Upper lobe of left lung (tissue), 6 donors: ENCODE data around the gene SEMA7A. TPM values are rescaled to one million over a fixed set of nuclear protein-coding genes. Genes with fewer than 3 reads are reported as not detected.

Source experiments
- ATAC-seq, 2 donors: fragments of 200-7000 bp; cut with Tn5 transposase; one replicate each; pipeline ENCODE4 v1.9.1; 2022; ENCODE audit warnings: mild to moderate bottlenecking in 2 of 2, moderate library complexity in 2 of 2; ENCODE audit not compliant: low FRiP score in 2 of 2
- DNase-seq, 2 donors: peaks; one replicate each; pipeline ENCODE4 v3.0.0-alpha.2; 2019 to 2020
- H3K27ac ChIP-seq, 4 donors: fragments of 200-600 bp; sonication (generic); one replicate each; pipeline ENCODE4 v1.5.1; 2016 to 2019
- H3K27me3 ChIP-seq, 4 donors: fragments of 200-600 bp; sonication (generic); one replicate each; pipeline ENCODE4 v1.5.1; 2017 to 2019
- H3K36me3 ChIP-seq, 4 donors: fragments of 200-600 bp; sonication (generic); one replicate each; pipeline ENCODE4 v1.5.1; 2016 to 2019
- H3K4me1 ChIP-seq, 4 donors: fragments of 200-600 bp; sonication (generic); one replicate each; pipeline ENCODE4 v1.5.1; 2018 to 2019
- H3K4me3 ChIP-seq, 4 donors: fragments of 200-600 bp; sonication (generic); one replicate each; pipeline ENCODE4 v1.5.1; 2017 to 2019; ENCODE audit warnings: mild to moderate bottlenecking in 2 of 4, moderate library complexity in 1 of 4
- H3K9me3 ChIP-seq, 4 donors: fragments of 200-600 bp; sonication (generic); one replicate each; pipeline ENCODE4 v1.5.1; 2018 to 2019
- EP300 ChIP-seq, 4 donors: sonication (generic); formaldehyde crosslinking; IDR thresholded peaks; one replicate each; pipeline ENCODE4 v1.5.1; 2017; ENCODE audit warnings: antibody characterized with exemption in 4 of 4, control low read depth in 2 of 4
- POLR2A ChIP-seq, 4 donors: fragments of 450-650 bp; IDR thresholded peaks; one replicate each; pipeline ENCODE4 v1.5.1; 2016 to 2017; ENCODE audit warnings: antibody characterized with exemption in 4 of 4, mild to moderate bottlenecking in 2 of 4
- POLR2AphosphoS5 ChIP-seq, 2 donors: sonication (generic); formaldehyde crosslinking; IDR thresholded peaks; one replicate each; pipeline ENCODE4 v1.5.1; 2017; ENCODE audit warnings: antibody characterized with exemption in 2 of 2
- WGBS, 2 donors: methylation state at CpG; one replicate each; pipeline ENCODE4 v1.1.5; 2017 to 2018; 5-methylcytosine and 5-hydroxymethylcytosine counted together
- total RNA-seq, 6 donors: library from RNA; depleted of rRNA in 4 of 6; stranded (reverse); fragments of >200 nt in 4 of 6; gene quantifications; one replicate each; pipeline versions ENCODE4 v1.1.0 to v1.2.1, GENCODE V29; 2016 to 2021
- TF ChIP-seq, protein P1 (sequence below), 6 experiments: fragments of 450-650 bp in 4 of 6; fragments of 200-600 bp in 2 of 6; sonication (generic) in 2 of 6; IDR thresholded peaks; one replicate each; pipeline ENCODE4 v1.5.1; 2016 to 2019; ENCODE audit warnings: antibody characterized with exemption in 6 of 6
- donor health status: DM: no; HTN: no; CAD: no; lungs with moderate emphysema.
- donor health status: DM: no; HTN: yes; CAD: no; lungs with severe emphysema.

Gene SEMA7A
- total RNA-seq, 6 donors from 2014 or later: 1.0 to 9.1 (median 5.3) TPM

DNA sequence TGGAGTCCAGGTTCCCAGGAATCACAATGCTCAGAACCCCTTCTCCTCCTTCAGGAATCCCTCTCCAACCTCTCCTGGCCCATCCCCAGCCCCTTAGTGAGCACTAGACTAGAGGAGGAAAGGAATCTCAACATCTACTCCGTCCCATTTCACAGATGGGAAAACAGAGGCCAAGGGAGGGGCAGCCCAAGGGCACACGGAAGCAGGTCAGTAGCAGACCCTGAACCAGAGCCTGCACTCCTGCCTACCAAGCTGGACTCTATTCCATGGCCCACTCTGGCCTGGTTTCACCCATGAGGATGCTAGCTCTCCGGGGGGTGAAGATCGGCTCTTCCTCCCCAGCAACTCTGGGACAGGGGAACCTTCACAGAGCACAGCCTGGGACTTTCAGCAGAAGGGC is 14.3 kb downstream of the SEMA7A start:
- WGBS, 2 donors: 97 to 100% methylated on average over 2 to 4 of the region's 4 CpGs
- no peaks in the 10 kb centered on the region for H3K27me3 ChIP-seq
- H3K27ac ChIP-seq: no peak overlapping the region
- DNase-seq: no peak
- H3K4me3 ChIP-seq: no peak overlapping the region
- ATAC-seq: no peak
- TF ChIP-seq, protein P1, sequence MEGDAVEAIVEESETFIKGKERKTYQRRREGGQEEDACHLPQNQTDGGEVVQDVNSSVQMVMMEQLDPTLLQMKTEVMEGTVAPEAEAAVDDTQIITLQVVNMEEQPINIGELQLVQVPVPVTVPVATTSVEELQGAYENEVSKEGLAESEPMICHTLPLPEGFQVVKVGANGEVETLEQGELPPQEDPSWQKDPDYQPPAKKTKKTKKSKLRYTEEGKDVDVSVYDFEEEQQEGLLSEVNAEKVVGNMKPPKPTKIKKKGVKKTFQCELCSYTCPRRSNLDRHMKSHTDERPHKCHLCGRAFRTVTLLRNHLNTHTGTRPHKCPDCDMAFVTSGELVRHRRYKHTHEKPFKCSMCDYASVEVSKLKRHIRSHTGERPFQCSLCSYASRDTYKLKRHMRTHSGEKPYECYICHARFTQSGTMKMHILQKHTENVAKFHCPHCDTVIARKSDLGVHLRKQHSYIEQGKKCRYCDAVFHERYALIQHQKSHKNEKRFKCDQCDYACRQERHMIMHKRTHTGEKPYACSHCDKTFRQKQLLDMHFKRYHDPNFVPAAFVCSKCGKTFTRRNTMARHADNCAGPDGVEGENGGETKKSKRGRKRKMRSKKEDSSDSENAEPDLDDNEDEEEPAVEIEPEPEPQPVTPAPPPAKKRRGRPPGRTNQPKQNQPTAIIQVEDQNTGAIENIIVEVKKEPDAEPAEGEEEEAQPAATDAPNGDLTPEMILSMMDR (IDR thresholded peaks at IDR 0.05): no peak
- TF ChIP-seq POLR2A (IDR thresholded peaks at IDR 0.05) (no peak), EP300 (IDR thresholded peaks at IDR 0.05) (no peak), POLR2AphosphoS5 (IDR thresholded peaks at IDR 0.05) (no peak)
- no peaks in the 10 kb centered on the region for H3K9me3 ChIP-seq
- H3K36me3 ChIP-seq: peaks cover 0 to 17% (median 0%) of the 10 kb centered on the region in 4 donors
- peaks cover 0 to 9% (median 7%) of the 10 kb centered on the region in 4 donors for H3K4me1 ChIP-seq

- Histone ChIP-seq H3K4me1 (peaks cover 0 to 9% (median 7%) of the 10 kb centered on the region in 4 donors), H3K36me3 (peaks cover 0 to 18% (median under 1%) of the 10 kb centered on the region in 4 donors), H3K4me3 (no peak overlapping the region), H3K9me3 (no peaks in the 10 kb centered on the region), H3K27me3 (no peaks in the 10 kb centered on the region), H3K27ac (no peak overlapping the region)
- 78 to 87% methylated on average over 14 to 16 of the region's 16 CpGs for WGBS, 2 donors
- ATAC-seq (no peak), DNase-seq (peak in 1 of 2 donors; percentile 29)
- TF ChIP-seq POLR2A (IDR thresholded peaks at IDR 0.05): no peak
These were observed 15.0 kb downstream of the SEMA7A start for GRCh38 chr15:74418575-74419338.

- WGBS, 2 donors: 90 to 97% methylated on average over 2 to 9 of the region's 9 CpGs
- Histone ChIP-seq H3K9me3 (no peaks in the 10 kb centered on the region), H3K27me3 (no peaks in the 10 kb centered on the region), H3K4me3 (no peak overlapping the region), H3K27ac (no peak overlapping the region), H3K36me3 (peaks cover 0 to 18% (median 1%) of the 10 kb centered on the region in 4 donors), H3K4me1 (peaks cover 0 to 7% (median 4%) of the 10 kb centered on the region in 4 donors)
- TF ChIP-seq POLR2A (IDR thresholded peaks at IDR 0.05) (no peak), POLR2AphosphoS5 (IDR thresholded peaks at IDR 0.05) (no peak)
- no peak for ATAC-seq
- peak in 1 of 2 donors; percentile 39 for DNase-seq
These were observed 16.1 kb downstream of the SEMA7A start for GRCh38 chr15:74417670-74418069.

DNA sequence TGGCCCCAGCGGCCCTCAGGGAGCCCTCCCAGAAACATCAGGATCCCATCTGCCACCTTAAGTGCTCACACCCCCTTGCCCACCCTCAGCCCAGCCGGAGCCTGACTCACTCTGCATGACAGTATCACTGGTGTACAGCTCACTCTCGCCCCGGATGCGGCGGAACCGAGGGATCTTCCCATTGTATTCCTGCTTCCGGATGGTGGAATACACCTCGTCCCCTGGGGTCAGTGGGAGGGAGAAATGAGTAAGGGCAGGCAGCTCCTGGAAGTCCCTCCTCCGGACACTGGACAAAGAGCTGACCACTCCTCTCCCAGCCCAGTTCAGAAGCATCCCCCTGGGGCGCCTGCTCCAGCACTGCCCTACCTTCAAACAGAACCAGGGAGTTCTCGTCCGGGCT is 16.5 kb downstream of the SEMA7A start:
- H3K9me3 ChIP-seq: no peaks in the 10 kb centered on the region
- ATAC-seq (peak in 1 of 2 donors; percentile 64), DNase-seq (no peak)
- peaks cover 0 to 7% (median 3%) of the 10 kb centered on the region in 4 donors for H3K4me1 ChIP-seq
- TF ChIP-seq POLR2A (IDR thresholded peaks at IDR 0.05): no peak
- TF ChIP-seq, protein P1 (IDR thresholded peaks at IDR 0.05): no peak
- H3K36me3 ChIP-seq: peaks cover 0 to 18% (median 1%) of the 10 kb centered on the region in 4 donors
- H3K27me3 ChIP-seq: no peaks in the 10 kb centered on the region
- no peak overlapping the region for H3K27ac ChIP-seq
- 70 to 96% methylated on average over 9 to 13 of the region's 13 CpGs for WGBS, 2 donors
- H3K4me3 ChIP-seq: no peak overlapping the region

DNA sequence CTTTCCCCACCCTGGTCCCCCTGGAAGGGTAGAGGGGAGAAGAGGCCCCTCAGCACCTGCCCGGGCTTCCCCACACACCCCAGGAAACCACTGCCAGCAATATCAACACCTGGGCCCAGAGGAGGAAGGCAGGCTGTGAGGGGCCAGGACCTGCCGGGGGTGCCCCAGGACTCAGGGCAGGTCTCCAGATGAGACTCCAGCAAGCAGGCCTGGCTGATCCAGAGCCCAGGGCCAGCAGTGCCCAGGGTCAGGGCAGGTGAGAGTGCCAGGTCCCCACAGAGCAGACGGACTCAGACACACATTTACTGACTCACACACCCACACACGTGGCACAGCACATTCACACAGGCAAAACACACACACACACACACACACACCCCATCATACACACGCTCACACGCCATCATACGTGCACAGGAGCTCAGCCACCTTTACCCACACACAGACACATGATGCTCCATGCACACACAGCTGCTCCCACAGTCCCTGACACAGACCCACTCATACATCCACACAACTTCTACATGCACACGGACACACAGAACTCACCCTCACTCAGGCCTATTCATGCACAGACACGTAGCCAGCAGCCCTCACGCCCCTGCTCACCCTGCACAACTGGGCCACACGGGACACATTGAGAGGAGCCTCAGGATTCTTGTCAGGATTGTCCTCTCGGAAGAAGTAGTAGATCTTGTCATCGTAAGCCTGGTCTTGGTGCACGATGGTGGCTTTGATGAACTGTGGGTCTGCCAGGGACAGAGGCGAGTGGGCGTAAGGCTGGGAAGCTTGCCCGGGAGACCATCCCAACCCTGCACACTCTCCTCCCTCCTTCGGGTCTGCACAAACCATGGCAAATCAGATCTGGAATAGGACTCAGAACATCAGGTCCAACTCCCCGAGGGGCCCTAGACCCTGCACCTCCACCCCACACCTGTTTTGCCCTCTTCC is 17.5 kb downstream of the SEMA7A start:
- no peak for TF ChIP-seq EP300 (IDR thresholded peaks at IDR 0.05)
- TF ChIP-seq, protein P1 (IDR thresholded peaks at IDR 0.05): no peak
- TF ChIP-seq POLR2AphosphoS5 (IDR thresholded peaks at IDR 0.05): no peak
- TF ChIP-seq POLR2A (IDR thresholded peaks at IDR 0.05): no peak
- 75 to 89% methylated on average over 8 to 19 of the region's 19 CpGs for WGBS, 2 donors
- ATAC-seq: no peak

More for the DNA sequence above, 17.5 kb downstream of the SEMA7A start:
- DNase-seq: peak in 1 of 2 donors; percentile 56
- Histone ChIP-seq H3K36me3 (peaks cover 0 to 23% (median 5%) of the 10 kb centered on the region in 4 donors), H3K4me1 (peaks cover 0 to 7% (median 2%) of the 10 kb centered on the region in 4 donors), H3K4me3 (no peak overlapping the region), H3K27ac (no peak overlapping the region), H3K9me3 (no peaks in the 10 kb centered on the region), H3K27me3 (no peaks in the 10 kb centered on the region)
